Activated T-cell treated with anti-CD3 and anti-CD28 coated beads, Interleukin-2, amount 50 U/mL, for 72 hours (primary cell): ENCODE results near the gene C2orf69. TPM values are rescaled to one million over a fixed set of nuclear protein-coding genes. Genes with fewer than 3 reads are reported as not detected.

Experiments
- ATAC-seq, 2 donors: fragments of 150-1000 bp; cut with Tn5 transposase; replicated peaks in 1 of 2; 2 replicates each; pipeline ENCODE4 v1.10.0; 2021; ENCODE audit warnings: moderate library complexity in 2 of 2, mild to moderate bottlenecking in 1 of 2
- DNase-seq, 2 donors: peaks; one replicate each; pipeline ENCODE4 v3.0.0; 2021 to 2022; ENCODE audit warnings: mixed read lengths in 1 of 2
- H3K27ac Mint-ChIP-seq: one replicate; pipeline ENCODE4 v1.8.0; 2022; ENCODE audit warnings: mild to moderate bottlenecking, moderate library complexity, mixed read lengths
- H3K27me3 Mint-ChIP-seq: one replicate; pipeline ENCODE4 v1.8.0; 2022; ENCODE audit warnings: low read depth, mixed read lengths
- H3K36me3 Mint-ChIP-seq, 2 donors: one replicate each; pipeline ENCODE4 v1.8.0; 2022; ENCODE audit warnings: mixed read lengths in 2 of 2, mild to moderate bottlenecking in 1 of 2; ENCODE audit not compliant: insufficient read depth in 2 of 2
- H3K4me1 Mint-ChIP-seq: one replicate; pipeline ENCODE4 v1.8.0; 2022; ENCODE audit warnings: low read depth, mixed read lengths
- H3K4me3 Mint-ChIP-seq, 2 donors: one replicate each; pipeline ENCODE4 v1.8.0; 2022; ENCODE audit warnings: mild to moderate bottlenecking in 2 of 2, mixed read lengths in 2 of 2, moderate library complexity in 2 of 2
- H3K9me3 Mint-ChIP-seq, 2 donors: one replicate each; pipeline ENCODE4 v1.8.0; 2022; ENCODE audit warnings: mixed read lengths in 2 of 2
- total RNA-seq, 2 donors: library from RNA; stranded (reverse); gene quantifications; one replicate each; pipeline ENCODE4 v1.2.3, GENCODE V29; 2022

C2orf69 gene
- 10 to 100 TPM; 16.3 to 19.1 TPM for total RNA-seq

DNA sequence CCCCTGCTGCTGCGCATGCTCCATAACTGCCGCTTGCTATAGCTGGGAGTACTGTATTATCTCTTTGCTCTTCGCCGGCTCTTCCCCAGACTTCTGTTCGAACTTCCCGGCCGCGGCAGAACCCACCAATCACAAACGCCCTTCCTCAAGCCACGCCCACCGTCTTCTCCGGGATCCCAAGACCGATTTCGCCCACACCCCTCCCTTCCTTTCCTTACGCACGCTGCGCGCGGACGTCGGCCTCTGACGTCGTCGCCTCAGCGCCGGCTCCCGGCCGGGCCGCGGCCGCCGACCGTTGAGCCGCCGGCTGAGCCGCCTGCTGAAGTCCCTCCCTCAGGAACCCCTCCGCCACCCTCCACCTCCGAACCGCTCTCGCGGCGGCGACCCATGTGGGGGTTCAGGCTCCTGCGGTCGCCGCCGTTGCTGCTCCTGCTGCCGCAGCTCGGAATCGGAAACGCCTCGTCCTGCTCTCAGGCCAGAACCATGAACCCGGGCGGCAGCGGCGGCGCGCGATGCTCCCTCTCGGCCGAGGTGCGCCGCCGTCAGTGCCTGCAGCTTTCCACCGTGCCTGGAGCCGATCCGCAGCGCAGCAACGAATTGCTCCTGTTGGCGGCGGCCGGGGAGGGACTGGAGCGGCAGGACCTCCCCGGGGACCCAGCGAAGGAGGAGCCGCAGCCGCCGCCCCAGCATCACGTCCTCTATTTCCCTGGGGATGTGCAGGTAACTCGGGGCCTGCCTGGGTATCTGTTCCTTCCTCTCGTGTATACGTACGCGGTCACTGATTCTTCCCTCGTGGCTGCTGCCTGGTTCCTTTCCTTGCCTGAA, at the start of gene C2orf69:
C2orf69 (plus strand) TSS at position 242 of the 825 bp plus-strand sequence; CDS start at position 388, 146 bp downstream.
- Mint-ChIP-seq H3K4me1 (peaks cover 27% of the 10 kb centered on the region), H3K4me3 (peak within 1 kb of the TSS; percentile 94 to 95), H3K36me3 (peaks cover 11 to 21% of the 10 kb centered on the region in 2 donors), H3K27ac (peak within 1 kb of the TSS; percentile 90), H3K27me3 (peaks cover 9% of the 10 kb centered on the region), H3K9me3 (peaks cover 0 to 3% of the 10 kb centered on the region in 2 donors)
- ATAC-seq (peak; percentile 91 to 93), DNase-seq (peak; percentile 91 to 93)

DNA sequence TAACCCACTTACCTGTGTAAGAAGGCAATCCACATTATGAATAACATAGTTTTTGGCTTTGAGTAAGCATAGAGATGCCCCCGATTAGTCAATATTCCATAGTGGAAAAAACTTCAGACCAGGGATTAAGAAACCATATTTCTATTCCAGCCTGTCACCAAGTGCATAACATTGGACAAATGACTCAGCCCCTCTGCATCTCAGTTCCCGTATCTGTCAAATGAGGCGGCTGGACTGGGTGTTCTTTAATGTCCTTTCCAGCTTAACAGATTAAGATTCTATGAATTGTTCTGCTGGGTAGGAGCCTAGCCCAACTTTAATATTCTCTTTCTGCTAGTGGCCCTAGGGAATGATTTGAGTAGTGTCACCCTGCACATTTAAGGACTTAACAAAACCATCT, 48.3 kb upstream of the C2orf69 start:
- Mint-ChIP-seq H3K4me3 (no peak overlapping the region), H3K4me1 (no peaks in the 10 kb centered on the region), H3K36me3 (no peaks in the 10 kb centered on the region), H3K27me3 (peaks cover 28% of the 10 kb centered on the region), H3K9me3 (no peaks in the 10 kb centered on the region), H3K27ac (no peak overlapping the region)
- ATAC-seq (no peak), DNase-seq (no peak)

- Mint-ChIP-seq H3K27me3 (peaks cover 27% of the 10 kb centered on the region), H3K27ac (no peak overlapping the region), H3K9me3 (no peaks in the 10 kb centered on the region), H3K4me3 (no peak overlapping the region), H3K36me3 (no peaks in the 10 kb centered on the region), H3K4me1 (no peaks in the 10 kb centered on the region)
- ATAC-seq (no peak), DNase-seq (no peak)
Observed at GRCh38 chr2:199865905-199866304, 45.2 kb upstream of the C2orf69 start.

- ATAC-seq (no peak), DNase-seq (no peak)
- Mint-ChIP-seq H3K27me3 (peaks cover 22% of the 10 kb centered on the region), H3K36me3 (no peaks in the 10 kb centered on the region), H3K27ac (no peak overlapping the region), H3K4me3 (no peak overlapping the region), H3K4me1 (no peaks in the 10 kb centered on the region), H3K9me3 (no peaks in the 10 kb centered on the region)
Observed at GRCh38 chr2:199868431-199869226, 42.5 kb upstream of the C2orf69 start.

DNA sequence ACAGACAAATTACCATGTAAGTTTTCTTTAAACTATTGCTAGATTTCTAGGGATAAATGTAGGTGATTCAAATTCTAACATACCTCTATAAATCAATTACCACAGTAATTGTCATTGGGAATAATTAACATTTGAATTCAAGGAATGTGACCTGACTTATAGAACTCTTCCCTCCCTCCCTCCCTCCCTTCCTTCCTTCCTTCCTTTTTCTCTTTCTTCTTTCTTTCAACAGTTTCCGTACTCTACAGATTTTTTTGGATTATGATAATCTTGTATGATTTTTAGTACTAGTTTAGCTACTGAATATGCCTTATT, 41.9 kb upstream of the C2orf69 start:
- Mint-ChIP-seq H3K27me3 (peaks cover 26% of the 10 kb centered on the region), H3K27ac (no peak overlapping the region), H3K36me3 (peaks cover 3 to 5% of the 10 kb centered on the region in 2 donors), H3K9me3 (peaks cover 4% of the 10 kb centered on the region in 2 donors), H3K4me1 (no peaks in the 10 kb centered on the region), H3K4me3 (no peak overlapping the region)
- no peak for ATAC-seq
- DNase-seq: no peak

- H3K36me3 Mint-ChIP-seq: peaks cover 6 to 7% of the 10 kb centered on the region in 2 donors
- H3K4me1 Mint-ChIP-seq: no peaks in the 10 kb centered on the region
- no peak for DNase-seq
- no peak overlapping the region for H3K4me3 Mint-ChIP-seq
- H3K27ac Mint-ChIP-seq: no peak overlapping the region
- ATAC-seq: no peak
- H3K27me3 Mint-ChIP-seq: peaks cover 30% of the 10 kb centered on the region
- peaks cover 6 to 8% of the 10 kb centered on the region in 2 donors for H3K9me3 Mint-ChIP-seq
Observed at GRCh38 chr2:199869653-199870052, 41.4 kb upstream of the C2orf69 start.

DNA sequence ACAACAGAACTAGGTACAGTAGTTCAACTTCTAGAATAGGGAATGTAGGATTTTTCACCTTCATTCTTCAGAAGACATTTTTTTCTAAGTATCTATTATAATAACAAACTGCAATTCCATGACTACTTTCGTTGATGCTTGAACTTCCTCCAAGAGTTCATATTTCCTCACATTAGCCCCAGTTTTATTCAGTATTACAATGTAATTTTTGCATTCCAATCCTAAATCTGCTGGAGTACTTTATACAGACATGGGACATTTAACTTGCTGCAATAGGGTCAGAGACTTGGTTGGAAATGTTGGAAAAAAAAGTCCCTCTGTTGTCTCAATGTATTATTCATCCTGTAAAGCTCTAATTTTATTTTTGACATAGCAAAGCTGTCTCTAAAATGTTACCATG, 40.5 kb upstream of the C2orf69 start:
- DNase-seq (no peak), ATAC-seq (no peak)
- Mint-ChIP-seq H3K27ac (no peak overlapping the region), H3K4me3 (no peak overlapping the region), H3K27me3 (peaks cover 29% of the 10 kb centered on the region), H3K9me3 (peaks cover 8 to 9% of the 10 kb centered on the region in 2 donors), H3K36me3 (peaks cover 6 to 7% of the 10 kb centered on the region in 2 donors), H3K4me1 (no peaks in the 10 kb centered on the region)

GRCh38 chr2:199874209-199874608, 36.9 kb upstream of the C2orf69 start:
- H3K36me3 Mint-ChIP-seq: peaks cover 6 to 7% of the 10 kb centered on the region in 2 donors
- H3K4me1 Mint-ChIP-seq: no peaks in the 10 kb centered on the region
- DNase-seq (no peak), ATAC-seq (no peak)
- H3K27ac Mint-ChIP-seq: no peak overlapping the region
- peaks cover 21% of the 10 kb centered on the region for H3K27me3 Mint-ChIP-seq
- peaks cover 8 to 9% of the 10 kb centered on the region in 2 donors for H3K9me3 Mint-ChIP-seq
- no peak overlapping the region for H3K4me3 Mint-ChIP-seq

- peaks cover 8 to 9% of the 10 kb centered on the region in 2 donors for H3K9me3 Mint-ChIP-seq
- ATAC-seq: no peak
- no peak for DNase-seq
- H3K4me1 Mint-ChIP-seq: no peaks in the 10 kb centered on the region
- peaks cover 6 to 7% of the 10 kb centered on the region in 2 donors for H3K36me3 Mint-ChIP-seq
- H3K27me3 Mint-ChIP-seq: peaks cover 15% of the 10 kb centered on the region
- H3K4me3 Mint-ChIP-seq: no peak overlapping the region
- H3K27ac Mint-ChIP-seq: no peak overlapping the region
Observed at GRCh38 chr2:199875400-199875799, 35.7 kb upstream of the C2orf69 start.

GRCh38 chr2:199882667-199883066, 28.4 kb upstream of the C2orf69 start:
- ATAC-seq: no peak
- H3K27me3 Mint-ChIP-seq: no peaks in the 10 kb centered on the region
- H3K9me3 Mint-ChIP-seq: peaks cover 6 to 9% of the 10 kb centered on the region in 2 donors
- H3K27ac Mint-ChIP-seq: no peak overlapping the region
- no peak overlapping the region for H3K4me3 Mint-ChIP-seq
- H3K4me1 Mint-ChIP-seq: no peaks in the 10 kb centered on the region
- no peak for DNase-seq
- peaks cover 2 to 4% of the 10 kb centered on the region in 2 donors for H3K36me3 Mint-ChIP-seq

DNA sequence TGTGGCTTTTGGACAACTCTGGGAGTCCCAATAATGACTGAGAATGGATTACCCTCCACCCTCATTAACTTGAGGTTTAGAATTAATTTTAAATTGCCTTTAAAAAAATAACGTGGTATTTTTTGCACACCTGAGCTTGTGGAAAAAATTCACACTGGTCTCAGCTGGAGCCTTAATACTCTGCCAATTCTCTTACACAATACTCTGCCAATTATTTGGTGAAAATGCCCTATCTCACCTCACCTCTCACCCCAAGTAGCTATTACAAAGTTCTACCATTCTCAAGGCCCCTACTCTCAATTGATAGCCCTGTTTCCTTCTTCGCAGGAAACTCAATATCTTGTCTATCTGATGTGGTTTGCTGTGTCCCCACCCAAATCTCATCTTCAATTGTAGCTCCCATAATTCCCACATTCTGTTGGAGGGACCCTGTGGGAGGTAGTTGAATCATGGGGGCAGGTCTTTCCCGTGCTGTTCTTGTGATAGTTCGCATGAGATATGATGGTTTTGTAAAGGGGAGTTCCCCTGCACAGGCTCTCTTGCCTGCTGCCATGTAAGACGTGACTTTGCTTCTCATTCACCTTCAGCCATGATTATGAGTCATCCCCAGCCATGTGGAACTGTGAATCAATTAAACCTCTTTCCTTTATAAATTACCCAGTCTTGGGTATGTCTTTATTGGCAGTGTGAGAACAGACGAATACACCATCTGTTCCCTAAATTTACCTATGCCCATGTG, 27.4 kb upstream of the C2orf69 start:
- no peaks in the 10 kb centered on the region for H3K4me1 Mint-ChIP-seq
- H3K36me3 Mint-ChIP-seq: peaks cover 2 to 4% of the 10 kb centered on the region in 2 donors
- H3K9me3 Mint-ChIP-seq: peaks cover 6 to 9% of the 10 kb centered on the region in 2 donors
- ATAC-seq: no peak
- no peak overlapping the region for H3K27ac Mint-ChIP-seq
- no peak overlapping the region for H3K4me3 Mint-ChIP-seq
- no peaks in the 10 kb centered on the region for H3K27me3 Mint-ChIP-seq
- no peak for DNase-seq

DNA sequence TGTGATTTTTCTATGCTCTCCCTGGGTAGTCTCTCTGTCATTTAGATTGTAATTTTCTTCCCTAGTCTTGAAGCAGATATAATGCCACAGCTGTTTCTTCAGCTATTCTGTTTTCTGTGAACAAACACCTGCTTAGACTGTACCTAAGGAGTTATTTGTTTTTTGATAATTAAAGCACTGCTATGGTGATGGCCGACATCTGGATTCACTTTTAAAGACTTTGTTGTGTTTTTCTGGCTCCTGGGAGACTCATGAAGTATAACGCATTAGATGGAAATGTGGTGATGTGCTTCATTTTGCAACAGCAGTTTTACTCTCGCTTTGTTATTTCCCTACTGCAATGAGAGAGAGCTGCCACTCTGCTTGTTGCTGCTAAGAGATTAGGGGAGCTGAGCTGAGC, 15.7 kb upstream of the C2orf69 start:
- H3K36me3 Mint-ChIP-seq: no peaks in the 10 kb centered on the region
- H3K27ac Mint-ChIP-seq: no peak overlapping the region
- H3K27me3 Mint-ChIP-seq: no peaks in the 10 kb centered on the region
- H3K4me1 Mint-ChIP-seq: no peaks in the 10 kb centered on the region
- no peaks in the 10 kb centered on the region for H3K9me3 Mint-ChIP-seq
- no peak for DNase-seq
- no peak for ATAC-seq
- no peak overlapping the region for H3K4me3 Mint-ChIP-seq

- DNase-seq: no peak
- no peaks in the 10 kb centered on the region for H3K36me3 Mint-ChIP-seq
- H3K27me3 Mint-ChIP-seq: no peaks in the 10 kb centered on the region
- no peaks in the 10 kb centered on the region for H3K9me3 Mint-ChIP-seq
- H3K27ac Mint-ChIP-seq: no peak overlapping the region
- no peak overlapping the region for H3K4me3 Mint-ChIP-seq
- no peak for ATAC-seq
- no peaks in the 10 kb centered on the region for H3K4me1 Mint-ChIP-seq
Observed at GRCh38 chr2:199896617-199897016, 14.5 kb upstream of the C2orf69 start.
